HG03342 (cell line): Measurements from ENCODE around the gene SEMA4C.

Experiments used
- ATAC-seq: cut with Tn5 transposase; IDR thresholded peaks from one replicate; pipeline ENCODE4 v1.9.1; 2021; ENCODE audit warnings: mild to moderate bottlenecking, moderate library complexity; ENCODE audit not compliant: unreplicated experiment

The SEMA4C gene, protein sequence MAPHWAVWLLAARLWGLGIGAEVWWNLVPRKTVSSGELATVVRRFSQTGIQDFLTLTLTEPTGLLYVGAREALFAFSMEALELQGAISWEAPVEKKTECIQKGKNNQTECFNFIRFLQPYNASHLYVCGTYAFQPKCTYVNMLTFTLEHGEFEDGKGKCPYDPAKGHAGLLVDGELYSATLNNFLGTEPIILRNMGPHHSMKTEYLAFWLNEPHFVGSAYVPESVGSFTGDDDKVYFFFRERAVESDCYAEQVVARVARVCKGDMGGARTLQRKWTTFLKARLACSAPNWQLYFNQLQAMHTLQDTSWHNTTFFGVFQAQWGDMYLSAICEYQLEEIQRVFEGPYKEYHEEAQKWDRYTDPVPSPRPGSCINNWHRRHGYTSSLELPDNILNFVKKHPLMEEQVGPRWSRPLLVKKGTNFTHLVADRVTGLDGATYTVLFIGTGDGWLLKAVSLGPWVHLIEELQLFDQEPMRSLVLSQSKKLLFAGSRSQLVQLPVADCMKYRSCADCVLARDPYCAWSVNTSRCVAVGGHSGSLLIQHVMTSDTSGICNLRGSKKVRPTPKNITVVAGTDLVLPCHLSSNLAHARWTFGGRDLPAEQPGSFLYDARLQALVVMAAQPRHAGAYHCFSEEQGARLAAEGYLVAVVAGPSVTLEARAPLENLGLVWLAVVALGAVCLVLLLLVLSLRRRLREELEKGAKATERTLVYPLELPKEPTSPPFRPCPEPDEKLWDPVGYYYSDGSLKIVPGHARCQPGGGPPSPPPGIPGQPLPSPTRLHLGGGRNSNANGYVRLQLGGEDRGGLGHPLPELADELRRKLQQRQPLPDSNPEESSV

DNA sequence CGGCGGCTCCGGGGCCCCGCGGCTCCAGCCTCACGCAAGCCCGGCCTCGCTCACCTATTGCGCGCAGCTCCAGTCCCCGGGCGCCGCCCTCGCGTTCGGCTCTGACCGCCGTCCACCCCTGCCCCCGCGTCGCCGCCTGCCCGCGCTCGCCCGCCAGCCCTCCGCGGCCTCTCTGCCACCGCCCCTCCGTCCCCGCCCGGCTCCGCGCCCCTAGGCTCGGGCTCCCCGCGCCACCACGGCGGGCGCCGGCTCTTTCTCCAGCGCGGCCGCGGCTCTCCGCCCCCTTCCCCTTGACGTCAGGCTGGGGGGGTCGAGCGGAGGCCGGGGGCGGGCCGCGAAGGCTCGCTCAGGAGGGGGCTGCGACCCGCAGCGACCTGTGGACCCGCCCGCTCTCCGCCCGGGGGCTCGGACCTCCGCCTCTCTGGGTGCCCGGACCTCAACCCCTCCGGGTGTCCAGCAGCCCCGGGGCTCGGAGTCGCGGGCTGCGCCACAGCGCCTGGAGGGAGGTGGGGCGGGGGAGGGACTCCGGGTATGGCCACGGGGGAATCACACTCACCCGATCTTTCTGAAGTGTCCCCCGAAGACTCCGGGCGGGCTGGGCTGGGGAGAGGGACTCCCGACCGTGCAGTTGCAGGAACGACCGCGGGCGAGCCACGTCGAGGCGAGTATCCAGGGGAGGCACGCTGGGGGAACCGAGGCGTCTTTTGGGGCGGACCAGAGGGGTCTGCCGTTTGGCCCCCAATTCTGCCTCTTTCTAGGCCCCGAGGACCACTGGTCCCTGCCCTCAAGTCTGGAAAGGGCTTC lies at the start of gene SEMA4C:
Gene SEMA4C (minus strand): TSS at position 259 of the 804 bp plus-strand sequence. CDS start 2,194 bp downstream, outside the sequence.
- no peak for ATAC-seq

DNA sequence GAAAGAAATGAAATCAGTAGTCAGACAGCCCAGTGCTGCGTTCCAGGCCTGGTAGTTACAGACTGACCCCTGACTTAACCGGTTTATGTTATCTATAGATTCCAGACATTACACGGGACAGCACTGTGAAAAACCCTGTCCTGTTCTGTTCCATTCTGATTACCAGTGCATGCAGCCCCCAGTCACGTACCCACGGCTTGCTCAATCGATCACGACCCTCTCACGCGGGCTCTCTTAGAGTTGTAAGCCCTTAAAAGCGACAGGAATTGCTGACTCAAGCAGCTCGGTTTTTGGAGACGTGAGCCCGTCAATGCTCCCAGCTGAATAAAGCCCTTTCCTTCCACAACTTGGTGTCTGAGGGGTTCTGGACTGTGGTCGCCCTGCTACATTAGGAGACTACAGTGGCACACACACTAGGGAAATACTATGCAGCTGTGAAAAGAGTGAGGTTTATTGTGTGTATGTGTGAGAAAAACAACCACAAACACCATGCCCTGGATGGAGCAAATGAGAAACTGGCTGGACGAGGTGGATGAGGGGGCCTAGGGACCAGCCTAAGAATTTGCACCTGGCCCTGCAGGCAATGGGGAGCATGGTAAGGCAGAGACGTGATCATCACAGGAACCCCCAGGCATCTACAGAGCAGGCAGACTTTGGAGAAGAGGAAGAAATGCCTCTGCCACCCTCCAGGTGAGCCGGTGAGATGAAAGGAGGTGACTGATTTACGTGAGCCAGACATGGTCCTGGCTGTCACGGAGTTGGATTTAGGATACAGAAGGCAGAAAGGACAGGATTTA lies 49.1 kb upstream of the SEMA4C start:
- ATAC-seq, result no peak

DNA sequence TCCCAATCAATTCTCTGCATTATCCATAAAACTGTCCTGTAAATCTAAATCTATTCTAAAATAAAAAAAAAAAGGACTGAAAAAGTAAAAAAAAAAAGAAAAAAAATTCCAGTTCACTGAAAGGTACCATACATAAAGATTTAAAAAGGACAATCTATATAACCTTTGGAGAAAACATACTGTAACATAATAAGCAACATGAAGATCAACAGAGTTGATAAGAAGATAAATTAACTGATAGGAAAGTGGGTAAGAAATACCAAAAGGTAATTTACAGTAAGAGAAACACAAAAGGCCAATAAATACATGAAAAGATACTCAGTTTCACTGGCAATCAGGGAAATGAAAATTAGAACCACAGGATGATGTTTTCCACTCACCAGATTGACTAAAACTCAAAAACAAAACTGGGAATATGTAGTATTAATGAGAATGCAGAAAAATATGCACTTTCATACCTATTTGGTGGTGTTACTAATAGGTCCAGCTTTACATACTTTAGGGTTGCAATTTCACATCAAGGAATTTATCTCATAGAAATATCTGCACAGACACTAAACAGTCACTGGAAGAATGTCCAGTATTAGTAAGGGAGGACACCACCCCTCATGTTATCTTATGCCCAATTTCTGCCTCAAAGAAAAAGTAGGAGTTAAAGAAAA lies 48.3 kb upstream of the SEMA4C start:
- ATAC-seq, result no peak

DNA sequence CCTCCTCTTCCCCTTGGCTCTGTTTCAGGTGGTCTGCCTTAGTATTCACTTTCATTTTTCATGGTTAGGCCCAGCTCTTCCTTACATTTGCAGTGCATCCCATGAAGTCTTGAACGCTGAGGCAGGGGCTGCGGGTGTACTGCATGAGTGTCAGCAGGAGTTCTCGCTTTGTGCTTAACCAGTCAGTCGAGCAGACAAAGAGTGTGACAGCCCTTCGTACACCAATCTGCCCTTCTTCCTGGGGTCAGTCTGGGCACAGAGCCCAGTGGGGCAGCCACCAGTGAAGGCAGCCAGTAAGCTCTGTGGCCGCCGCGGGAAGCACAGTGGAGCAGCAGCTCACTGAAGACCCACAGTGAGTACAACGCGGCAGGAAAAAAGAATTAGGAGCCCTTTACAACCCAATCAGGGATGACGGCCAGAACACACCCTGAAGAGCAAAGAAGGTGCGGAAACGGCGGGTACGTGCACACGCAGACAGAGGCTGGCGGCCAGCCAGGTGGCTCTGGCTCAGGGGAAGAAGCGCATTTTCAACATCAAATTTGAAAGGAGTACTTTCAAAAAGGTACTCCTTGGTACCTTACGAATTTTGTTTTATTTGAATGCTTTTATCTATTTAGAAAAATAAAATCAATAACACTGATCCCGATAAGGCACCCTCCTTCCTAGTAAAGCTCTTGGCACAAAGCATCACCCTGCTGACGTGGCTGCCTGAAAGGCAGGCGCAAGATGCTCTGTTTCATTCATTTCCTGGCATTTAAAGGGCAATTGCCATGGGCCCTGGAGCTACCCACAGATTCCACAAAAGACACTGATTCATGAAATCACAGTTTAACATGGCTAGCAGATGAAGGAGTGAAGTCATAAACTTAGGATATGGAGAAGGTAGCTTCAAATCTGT lies 47.0 kb upstream of the SEMA4C start:
- no peak for ATAC-seq

DNA sequence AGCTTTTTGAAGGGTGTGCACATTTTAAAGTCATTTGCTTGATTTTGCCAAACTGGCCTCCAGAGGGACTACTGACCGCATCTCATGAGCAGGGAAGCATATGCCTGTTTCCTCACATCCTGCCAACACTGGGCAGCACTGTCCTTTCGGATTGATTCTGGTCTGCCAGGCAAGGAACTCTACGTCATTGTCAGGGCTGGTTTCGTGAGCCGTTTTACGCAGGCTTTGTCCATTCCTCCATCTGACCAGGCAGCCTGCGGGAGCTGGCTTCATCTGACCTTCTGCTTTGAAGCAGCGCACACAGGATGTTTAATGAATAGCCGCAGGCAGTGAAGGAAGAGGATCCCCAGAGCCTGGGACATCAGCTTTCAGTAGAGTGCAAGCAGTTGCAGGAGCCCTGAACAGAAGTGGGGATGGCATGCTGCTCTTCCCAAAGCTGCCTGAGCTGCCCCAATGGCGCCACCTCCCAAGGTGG lies 46.3 kb upstream of the SEMA4C start:
- ATAC-seq, result no peak

DNA sequence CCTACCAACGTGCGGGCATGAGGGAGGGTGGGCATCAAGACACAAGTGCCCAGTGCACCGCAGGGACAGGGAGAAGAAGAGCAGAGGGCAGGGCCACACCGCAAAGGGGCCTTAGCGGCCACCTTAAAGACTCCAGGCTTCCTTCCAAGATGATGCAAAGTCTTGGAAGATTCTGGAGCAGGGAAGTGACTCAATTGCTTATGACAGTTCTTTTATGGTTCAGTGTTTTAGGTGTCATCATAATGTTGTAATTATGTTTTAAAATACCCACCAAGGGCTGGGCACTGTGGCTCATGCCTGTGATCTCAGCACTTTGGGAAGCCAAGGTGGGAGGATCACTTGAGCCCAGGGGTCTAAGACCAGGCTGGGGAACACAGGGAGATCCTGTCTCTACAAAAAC lies 44.5 kb upstream of the SEMA4C start:
- no peak for ATAC-seq

DNA sequence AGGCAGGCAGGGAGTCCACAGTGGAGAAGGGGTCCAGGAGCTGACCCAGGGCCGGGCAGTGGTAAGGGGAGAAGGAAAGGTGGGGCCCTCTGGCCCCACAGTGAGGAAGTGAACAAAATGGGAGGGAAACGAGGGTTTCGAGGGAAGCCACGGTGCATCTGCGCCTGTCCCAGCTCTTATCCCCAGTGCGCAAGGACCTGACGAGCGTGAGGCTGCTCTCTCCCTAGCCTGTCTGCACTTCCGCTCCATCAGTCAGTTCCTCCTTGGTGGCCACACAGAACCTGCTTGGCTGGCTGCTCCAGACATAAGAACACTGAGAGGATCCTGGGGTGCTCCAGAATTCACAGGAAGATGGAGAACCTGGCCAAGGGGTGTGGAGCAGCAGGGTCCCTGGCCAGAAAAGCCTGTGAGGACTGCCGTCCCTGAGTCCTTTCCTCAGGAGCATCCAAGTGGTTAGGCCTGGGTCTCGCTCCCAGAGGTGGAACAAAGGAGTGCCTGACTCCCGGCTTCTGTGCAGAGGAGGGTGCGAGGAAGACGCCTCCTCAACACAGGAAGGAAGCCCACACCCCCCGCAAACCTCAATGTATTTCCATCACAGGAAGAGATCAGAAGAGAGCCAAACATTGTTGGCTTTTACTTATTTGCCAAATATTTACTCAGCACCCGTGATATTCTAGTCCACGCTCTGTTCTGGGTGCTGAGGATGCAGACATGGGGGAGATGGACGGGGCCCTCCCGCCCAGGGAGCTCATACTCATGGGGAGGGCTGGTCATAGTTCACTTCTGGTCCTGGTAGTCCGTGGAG lies 43.7 kb upstream of the SEMA4C start:
- no peak for ATAC-seq

DNA sequence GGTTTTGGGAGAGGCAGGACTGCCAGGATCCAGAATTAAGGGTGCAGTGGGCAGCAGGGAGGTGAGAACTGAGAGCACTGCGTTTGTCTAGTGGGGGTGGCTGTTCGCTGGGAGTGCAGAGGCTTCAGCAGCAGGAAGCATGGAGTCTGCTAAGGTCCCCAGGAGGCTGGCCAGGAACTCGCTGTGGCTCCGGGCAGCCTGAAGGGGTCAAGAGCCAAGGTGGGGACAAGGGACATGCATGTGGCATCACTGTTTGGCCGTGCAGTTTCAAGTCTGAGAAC lies 43.2 kb upstream of the SEMA4C start:
- ATAC-seq, result no peak

DNA sequence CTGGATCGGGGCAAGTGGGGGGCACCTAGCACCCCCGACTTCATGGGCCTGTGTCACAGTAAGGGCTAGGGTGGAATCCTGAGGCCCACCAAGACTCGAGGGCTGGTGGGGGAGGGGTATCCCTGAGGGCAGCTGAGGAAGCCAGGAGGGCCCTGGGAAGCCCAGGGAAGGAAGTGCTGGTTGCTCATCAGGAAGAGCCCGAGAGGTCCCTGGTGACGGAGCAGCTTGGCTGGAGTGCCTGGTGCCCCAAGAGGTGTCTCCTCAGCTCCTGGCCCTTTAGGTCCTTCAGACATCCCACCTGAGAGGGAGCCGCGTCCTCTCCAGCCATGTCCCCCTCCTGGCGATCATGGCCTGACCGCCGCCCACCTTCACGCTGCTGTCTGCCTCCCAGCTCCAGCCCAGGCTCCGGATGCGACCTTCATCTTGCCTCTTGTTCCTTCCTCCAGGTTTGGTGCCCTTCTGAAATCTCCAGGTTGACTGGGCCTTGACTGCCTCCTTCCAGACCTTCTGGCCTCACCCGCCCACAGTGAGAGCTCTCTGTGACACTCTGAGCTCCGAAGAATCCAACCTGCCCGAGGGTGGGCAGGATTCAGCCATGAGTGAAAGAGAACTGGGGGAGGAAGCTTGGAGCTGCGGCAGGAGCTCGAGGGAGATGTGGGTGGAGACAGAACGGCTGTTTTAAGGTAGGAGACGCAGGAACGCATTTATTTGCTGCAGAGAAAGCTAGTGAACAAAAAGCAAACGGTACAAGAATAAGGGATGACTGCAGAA lies 42.7 kb upstream of the SEMA4C start:
- ATAC-seq, result no peak

DNA sequence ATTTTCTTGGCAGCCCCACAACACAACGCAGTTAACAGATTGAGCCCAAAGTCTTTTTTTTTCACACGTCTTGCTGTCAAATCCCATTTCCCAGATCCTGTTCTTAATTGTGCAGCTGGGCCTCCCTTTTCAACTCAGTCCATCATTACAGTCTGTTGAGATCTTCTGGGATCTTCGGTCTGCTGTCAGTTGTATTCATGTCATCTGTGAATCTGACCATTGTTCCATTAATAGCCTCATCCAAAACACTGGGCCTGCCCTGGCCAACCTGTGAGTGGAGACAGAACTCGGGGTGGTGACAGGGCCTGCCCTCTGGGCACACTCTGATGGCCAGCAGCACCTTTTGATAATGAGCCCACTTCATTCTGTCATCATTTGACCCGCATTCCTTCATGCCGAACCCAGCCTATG lies 39.7 kb upstream of the SEMA4C start:
- ATAC-seq, result no peak

DNA sequence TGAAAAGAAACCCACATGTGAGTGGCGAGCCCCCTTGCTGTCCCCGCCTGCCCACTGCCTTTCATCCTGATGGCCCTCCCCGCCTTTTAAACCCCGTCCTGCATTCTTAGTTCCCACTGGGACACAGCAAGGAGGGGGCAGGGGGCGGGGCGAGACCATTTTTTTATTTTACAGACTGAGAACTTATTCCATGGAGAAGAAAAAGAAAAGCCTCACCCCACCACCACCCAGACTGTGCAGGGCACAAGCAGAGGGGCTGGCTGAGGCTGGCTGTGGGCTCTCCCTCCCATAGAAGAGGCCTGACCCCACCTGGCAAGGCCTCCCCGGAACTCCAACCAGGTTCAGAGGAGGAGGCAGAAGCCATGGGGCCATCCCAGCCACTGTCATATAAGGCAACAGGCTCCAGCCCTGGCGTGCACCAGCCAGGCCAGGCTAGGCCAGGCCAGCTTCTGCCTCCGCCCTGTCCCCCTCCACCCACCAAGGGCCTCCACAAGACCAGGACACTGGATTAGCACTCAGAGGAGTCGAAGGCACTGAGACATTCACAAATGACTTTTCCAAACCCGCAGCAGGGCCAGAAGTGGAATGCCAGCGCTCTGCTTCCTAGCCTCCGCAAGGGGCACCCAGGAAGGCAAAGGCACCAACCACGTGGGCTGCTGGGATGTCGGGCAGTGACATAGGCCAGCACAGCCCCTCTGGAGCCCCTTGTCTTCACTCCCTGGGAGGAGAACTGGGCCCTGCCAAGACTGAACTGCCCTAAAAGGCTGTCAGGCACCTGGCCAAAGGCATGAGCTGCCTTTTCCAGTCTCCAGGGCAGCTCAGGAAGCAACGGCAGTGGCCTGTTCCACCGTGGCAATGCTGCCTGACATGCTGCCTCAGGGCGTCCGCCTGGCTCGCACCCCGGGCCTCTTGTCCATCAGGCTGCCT lies 37.5 kb upstream of the SEMA4C start:
- ATAC-seq, result no peak

DNA sequence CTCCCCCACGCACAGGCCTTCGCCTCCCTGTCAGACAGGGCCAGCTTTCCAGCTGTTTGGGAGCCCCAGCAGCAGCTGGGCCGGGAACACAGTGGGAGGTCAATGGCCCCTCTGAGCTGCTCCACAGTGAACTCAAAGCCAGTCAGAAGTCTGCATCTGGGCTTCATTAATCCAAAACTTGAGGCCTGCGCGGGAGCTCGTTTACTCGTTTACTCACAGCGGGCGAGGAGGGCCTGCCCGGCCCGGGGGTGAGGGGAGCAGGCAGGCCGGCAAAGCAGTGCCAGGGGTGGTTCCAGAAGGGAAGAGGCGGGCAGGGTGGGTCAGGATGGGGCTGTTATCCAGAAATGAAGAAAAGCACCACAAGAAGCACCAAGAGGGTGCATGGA lies 36.8 kb upstream of the SEMA4C start:
- no peak for ATAC-seq

DNA sequence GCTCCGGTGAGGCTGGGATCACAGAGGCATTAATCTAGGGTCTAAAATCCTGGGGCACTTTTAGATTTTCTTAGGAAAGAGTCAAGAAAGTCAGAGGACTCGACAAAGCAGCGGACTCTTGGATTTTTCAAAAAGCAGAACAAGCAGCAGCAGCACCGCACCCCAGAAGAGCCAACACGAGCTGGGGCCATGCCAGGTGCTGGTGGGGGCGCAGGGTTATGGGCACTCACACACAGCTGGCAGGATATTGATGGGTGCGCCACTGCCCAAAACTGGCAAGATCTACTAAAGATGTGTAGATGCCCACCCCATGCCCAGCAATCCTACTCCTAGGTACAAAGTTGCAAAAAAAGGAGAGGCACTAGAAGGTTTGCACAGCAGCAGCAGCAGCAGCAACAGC lies 33.9 kb upstream of the SEMA4C start:
- ATAC-seq, result no peak

DNA sequence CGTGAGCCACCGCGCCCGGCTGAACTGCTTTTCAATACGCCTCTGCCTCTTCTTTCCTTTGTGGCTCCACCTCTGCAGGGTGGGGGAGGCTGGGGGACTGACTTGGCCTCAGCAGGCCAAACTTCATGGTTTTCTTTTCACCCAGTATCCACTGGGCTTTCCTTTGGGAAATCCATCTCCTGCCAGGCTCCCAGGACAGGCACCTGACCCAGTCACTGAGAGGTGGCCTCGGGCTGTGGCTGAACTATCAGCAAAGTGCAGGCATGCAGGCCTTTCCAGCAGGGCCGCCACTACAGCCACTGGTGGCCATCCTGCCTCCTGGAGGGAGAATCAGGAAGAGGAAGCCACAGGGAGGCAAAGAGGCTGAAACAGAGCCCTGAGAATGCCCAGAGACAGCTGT lies 33.4 kb upstream of the SEMA4C start:
- ATAC-seq, result no peak

DNA sequence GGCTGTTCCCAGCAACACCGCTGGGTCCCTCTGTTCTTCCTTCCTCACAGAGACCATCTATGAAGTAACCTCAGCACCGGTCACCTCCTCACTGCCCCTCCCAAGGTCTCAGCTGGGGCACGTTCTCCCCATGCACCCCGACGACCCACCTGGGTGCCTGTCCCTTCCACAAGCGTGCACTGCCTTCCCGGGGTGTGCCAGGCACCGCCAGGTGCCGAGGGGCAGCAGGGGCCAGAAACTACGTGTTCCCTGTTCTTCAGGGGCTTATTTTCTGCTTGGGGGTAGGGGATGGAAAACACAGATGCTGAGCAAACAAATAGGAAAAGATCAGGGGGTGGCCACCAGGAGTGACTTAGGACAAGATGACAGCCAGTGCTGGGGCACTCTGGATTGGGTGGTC lies 30.4 kb upstream of the SEMA4C start:
- no peak for ATAC-seq

DNA sequence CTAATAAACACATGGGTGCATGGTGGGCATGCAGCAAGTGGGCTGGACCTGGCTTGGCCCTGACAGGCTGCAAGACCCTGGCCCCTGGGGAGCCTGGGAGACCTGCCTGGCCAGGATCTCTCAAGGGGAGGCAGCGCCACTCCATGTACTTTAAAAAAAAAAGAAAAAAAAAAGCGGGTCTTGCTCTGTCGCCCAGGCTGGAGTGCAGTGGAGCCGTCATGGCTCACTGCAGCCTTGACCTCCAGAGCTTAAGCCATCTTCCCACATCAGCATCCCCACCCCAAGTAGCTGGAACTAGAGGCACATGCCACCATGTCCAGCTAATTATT lies 29.5 kb upstream of the SEMA4C start:
- ATAC-seq, result no peak
